GM18870 (cell line): Measurements from ENCODE around the gene SLC35B2.

Experiments
- ATAC-seq: cut with Tn5 transposase; IDR thresholded peaks from one replicate; pipeline ENCODE4 v1.9.1; 2021; ENCODE audit warnings: moderate library complexity; ENCODE audit not compliant: unreplicated experiment

The SLC35B2 gene

DNA sequence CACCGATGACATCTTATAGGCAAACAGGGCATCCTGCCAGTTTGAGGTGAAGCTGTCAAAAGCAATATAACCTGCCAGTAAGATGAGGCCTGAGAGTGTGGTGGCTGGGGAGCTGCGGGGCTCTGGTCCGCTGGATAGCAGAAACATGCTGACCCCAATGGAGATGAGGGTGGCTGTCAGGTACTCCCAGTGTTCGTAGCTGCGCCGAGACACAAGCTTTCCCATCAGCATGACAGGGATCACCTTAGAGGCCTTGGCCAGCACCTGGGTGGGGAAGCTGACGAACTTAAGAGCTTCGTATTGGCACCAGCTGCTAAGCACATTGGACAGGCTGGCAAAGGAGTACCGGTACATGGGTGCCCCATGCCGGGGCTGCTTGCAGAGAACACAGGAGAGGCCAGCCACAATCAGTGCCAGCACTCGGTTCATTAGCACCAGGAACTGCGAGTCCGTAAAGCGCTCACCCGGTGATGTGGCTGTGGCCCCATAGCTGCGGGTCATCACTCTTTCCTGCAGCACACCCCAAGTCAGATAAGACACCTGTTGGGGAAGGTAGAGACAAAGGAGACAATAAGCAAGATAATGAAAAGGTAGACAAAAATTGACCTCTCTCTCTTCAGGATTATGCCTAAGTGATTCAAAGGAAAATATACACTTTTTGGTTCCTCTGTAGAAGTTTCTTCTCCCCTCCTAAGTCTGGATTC, 2.1 kb downstream of the SLC35B2 start:
- no peak for ATAC-seq

DNA sequence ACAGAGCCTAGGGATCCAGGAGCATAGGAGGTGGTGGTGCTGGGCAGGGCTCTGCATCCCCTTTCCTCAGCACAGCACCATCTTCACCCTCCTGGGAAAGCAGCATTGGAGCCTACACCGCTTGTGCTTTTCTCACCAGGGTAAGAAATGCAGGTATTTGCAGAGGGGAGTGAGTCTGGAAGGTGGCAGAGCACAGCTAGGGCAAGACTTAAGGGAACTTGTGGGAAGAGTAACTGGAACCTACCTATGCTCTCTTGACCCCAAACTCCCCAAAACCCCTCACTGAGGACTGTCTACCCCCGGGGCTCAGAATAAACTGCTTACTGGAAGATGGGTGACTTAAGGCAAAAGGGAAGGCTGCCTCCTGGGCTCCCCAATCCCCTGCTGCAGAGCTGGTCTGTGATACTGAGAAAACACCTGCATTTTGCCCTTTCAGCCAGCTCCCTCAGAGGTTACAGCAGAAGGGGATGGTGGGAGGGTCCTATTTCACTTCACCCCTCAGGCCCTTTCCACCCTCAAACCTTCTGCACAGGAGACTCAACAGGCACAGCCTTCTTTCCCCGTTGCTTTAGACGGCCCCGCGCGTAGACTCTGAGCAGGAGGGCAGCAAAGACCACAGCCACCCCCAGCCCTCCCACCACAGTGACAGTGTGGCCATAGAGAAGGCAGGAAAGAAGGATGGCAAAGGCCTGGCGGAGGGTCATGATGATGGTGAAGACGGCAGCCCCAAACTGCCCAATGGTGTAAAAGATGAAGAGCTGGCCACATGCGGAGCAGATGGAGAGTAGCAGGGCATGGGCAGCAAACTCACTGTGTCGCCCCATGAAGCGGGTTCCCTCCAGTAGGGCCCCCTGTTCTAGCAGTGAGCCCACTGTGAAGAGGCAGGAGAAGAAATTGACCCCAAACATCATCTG, 2.9 kb downstream of the SLC35B2 start:
- no peak for ATAC-seq

DNA sequence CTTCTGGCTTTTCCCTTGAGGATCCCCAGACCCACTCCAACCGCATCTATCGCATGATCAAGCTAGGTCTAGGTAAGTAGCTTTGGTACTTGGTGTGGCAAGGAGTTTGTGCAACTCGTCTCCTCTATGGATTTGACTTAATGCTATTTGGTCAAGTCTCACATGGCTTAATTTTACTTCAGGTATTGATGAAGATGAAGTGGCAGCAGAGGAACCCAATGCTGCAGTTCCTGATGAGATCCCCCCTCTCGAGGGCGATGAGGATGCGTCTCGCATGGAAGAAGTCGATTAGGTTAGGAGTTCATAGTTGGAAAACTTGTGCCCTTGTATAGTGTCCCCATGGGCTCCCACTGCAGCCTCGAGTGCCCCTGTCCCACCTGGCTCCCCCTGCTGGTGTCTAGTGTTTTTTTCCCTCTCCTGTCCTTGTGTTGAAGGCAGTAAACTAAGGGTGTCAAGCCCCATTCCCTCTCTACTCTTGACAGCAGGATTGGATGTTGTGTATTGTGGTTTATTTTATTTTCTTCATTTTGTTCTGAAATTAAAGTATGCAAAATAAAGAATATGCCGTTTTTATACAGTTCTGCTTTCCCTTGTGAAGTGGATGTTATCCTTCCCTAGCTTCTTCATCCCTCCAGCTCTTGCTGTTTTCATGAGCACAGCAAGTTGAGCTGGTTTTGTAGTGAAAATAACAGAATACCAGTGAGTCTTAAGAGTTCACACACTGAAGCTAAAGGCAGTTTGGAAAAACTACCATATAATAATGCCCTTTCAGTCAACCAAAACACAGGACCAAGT, 3.8 kb downstream of the SLC35B2 start:
- ATAC-seq: no peak

DNA sequence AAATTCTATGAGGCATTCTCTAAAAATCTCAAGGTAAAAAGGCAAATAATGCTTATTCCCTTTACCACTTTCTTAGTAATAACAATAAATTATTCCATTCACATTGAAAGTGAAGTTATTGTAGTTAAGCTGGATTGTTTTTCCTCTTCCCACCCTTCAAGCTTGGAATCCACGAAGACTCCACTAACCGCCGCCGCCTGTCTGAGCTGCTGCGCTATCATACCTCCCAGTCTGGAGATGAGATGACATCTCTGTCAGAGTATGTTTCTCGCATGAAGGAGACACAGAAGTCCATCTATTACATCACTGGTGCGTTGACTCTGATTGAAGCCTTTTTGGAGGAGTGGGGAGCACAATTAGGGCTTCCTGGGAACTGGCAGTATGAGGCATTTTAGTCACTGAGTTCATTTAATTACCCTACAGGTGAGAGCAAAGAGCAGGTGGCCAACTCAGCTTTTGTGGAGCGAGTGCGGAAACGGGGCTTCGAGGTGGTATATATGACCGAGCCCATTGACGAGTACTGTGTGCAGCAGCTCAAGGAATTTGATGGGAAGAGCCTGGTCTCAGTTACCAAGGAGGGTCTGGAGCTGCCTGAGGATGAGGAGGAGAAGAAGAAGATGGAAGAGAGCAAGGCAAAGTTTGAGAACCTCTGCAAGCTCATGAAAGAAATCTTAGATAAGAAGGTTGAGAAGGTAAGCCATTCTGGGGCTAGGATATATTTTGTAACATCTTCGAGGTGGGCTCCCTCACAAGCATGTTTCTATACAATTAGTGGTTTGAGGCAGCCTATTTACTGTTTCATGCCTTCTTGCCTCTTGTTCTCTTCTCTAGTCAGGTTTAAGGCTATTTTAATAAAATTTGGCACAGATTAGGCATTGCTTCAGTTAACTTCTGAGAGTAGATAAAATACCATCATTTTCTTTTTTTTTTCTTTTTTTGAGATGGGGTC, 5.5 kb downstream of the SLC35B2 start:
- no peak for ATAC-seq

DNA sequence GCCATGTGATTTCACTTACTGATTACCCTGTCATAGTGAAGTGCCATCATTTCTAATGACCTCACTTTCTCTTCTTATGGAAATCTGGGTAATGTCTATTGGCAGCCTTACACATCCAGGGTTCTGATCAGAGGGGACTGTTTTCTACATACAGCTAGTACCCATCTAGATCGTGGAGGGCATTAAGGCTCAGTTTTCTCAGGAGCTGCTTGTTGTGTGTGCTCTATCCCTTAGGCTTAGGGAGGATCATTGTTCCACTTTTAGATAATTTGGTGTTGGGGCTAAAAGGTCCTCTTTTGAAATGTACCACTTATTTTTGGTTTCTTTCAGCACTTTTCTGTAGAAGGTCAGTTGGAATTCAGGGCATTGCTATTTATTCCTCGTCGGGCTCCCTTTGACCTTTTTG, 6.6 kb downstream of the SLC35B2 start:
- no peak for ATAC-seq

DNA sequence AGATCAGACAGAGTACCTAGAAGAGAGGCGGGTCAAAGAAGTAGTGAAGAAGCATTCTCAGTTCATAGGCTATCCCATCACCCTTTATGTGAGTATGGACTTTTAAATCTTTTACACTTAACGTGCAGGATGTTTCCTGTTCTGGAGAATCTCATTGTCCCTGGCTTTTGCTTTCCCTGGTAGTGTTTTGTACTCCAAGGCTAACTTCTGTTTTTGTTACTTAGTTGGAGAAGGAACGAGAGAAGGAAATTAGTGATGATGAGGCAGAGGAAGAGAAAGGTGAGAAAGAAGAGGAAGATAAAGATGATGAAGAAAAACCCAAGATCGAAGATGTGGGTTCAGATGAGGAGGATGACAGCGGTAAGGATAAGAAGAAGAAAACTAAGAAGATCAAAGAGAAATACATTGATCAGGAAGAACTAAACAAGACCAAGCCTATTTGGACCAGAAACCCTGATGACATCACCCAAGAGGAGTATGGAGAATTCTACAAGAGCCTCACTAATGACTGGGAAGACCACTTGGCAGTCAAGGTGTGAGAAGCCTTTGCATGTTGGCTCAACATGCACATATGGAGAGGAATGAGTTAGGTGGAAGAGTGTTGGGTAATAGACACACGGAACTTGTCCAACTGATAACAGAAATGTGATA, 7.1 kb downstream of the SLC35B2 start:
- ATAC-seq: no peak

DNA sequence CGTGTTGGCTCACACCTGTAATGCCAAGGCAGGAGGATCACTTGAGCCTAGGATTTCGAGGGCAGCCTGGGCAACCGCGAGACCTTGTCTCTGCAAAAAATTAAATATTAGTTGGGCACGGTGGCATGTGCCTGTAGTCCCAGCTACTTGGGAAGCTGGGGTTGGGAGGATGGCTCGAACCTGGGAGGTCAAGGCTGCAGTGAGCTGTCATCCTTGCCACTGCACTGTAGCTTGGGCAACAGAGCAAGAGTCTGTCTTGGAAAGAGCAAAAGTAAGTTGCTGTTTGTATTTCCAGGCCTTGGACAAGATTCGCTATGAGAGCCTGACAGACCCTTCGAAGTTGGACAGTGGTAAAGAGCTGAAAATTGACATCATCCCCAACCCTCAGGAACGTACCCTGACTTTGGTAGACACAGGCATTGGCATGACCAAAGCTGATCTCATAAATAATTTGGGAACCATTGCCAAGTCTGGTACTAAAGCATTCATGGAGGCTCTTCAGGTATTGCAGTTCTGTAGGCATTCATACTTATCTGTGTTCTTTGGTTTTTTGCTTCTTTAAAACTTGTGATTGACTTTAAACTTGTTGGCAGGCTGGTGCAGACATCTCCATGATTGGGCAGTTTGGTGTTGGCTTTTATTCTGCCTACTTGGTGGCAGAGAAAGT, 8.1 kb downstream of the SLC35B2 start:
- ATAC-seq: no peak

DNA sequence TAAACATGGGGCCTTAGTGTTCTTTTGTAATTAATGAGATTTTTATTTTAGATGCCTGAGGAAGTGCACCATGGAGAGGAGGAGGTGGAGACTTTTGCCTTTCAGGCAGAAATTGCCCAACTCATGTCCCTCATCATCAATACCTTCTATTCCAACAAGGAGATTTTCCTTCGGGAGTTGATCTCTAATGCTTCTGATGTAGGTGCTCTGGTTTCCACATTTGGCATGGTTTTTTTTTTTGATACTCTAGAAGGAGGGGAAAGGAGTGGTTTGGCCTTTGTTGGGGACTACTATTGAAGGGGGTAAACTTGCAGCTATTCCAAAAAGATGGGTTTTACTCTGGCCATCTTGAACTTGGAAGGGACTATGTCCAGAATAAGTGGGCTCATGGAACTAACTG, 8.7 kb downstream of the SLC35B2 start:
- ATAC-seq: no peak

DNA sequence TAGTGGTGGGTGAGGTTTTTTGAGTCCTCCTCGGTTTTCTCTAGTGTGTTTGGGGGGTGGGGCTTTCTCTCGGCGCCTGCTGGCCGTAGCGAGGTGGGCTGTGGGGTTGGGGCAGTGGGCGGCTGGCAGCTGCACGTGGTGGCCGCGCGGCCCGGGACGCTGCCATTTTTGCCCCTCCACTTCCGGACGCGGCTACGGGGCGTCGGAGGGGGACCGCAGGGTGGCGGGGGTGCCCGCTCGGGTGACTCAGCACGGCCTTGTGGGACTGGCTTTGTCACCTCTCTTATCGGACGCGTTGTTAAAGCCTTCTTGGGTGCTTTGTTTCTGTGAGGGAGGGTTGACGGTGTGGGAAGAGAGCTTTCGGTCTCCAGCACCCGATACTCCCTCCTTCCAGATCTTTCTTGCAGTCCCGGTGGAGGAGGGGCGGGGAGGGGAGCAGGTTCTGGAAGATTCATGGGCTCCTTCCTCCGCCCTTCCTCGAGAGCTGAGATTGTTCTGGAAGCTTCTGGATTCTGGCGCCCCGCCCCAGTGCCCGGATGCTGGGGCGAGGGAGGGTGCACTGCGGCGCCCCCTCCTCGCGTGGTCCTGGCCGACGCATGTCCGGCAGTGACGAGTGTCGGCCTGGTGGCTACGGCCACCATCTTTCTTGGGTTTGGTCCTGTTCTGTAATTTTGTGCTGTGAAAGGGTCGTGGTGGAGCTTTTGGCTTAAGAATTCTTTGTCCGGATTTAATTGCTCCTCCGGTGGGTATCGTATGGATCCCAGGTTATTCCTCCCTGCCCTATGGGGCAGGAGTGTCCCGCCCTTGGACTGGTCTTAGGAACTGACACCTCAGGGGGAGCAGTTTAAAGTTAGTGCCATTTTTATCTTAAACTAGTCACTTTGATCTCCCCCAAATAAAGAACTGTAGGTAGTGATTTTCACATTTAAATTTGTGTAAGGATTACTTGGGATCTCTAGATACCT, 9.7 kb downstream of the SLC35B2 start:
- ATAC-seq: peak; percentile 20

DNA sequence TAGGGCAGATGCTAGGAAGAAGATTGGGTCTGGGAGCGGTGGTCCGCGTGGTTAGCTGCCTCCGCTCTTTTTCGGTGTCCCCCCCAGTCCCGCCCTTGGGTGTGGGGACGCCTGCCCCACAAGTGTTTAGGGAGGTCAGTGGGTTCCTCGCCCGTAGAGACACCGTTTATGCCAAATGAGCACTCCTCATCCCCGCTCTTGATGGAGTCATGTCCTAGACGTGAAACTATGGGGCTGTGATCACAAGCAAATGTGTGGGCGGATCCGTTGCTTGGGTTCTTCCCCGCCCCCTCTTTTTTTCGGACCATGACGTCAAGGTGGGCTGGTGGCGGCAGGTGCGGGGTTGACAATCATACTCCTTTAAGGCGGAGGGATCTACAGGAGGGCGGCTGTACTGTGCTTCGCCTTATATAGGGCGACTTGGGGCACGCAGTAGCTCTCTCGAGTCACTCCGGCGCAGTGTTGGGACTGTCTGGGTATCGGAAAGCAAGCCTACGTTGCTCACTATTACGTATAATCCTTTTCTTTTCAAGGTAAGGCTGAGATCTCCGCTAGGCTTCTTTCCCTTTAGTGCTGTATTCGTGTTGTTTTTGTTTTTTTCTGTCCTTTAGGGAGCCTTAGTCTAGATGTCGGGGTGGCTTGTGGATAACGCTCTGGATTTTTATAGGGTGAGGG, 10.5 kb downstream of the SLC35B2 start, which contains the start of gene HSP90AB1:
Gene HSP90AB1, plus strand, starts transcription at position 439 of the 675 bp plus-strand sequence. CDS start 1,529 bp downstream, outside the sequence.
- ATAC-seq: peak; percentile 62

DNA sequence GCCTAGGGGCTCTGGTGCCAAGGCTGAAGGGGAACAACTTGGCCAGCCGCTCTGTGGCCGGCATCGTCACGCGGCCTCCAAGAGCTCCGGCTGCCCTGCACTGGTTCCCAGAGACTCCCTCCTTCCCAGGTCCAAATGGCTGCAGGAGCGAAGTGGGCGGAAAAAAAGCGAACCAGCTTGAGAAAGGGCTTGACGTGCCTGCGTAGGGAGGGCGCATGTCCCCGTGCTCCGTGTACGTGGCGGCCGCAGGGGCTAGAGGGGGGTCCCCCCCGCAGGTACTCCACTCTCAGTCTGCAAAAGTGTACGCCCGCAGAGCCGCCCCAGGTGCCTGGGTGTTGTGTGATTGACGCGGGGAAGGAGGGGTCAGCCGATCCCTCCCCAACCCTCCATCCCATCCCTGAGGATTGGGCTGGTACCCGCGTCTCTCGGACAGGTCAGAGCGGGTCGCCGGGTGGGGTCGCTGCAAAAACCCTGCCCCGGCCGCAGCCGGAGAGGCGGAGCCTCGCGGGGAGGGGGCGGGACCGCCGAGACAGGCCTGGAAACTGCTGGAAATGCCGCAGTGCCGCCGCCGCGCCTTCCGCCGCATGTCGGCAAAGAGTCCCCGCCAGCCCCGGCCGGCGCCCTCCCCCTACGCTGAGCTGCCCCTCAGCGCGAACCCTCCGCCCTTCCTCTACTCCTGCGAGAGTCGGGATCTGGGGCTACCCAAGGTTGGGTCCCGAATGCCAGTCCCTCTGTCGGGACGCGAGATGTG, 11.2 kb downstream of the SLC35B2 start:
- ATAC-seq: peak; percentile 31

DNA sequence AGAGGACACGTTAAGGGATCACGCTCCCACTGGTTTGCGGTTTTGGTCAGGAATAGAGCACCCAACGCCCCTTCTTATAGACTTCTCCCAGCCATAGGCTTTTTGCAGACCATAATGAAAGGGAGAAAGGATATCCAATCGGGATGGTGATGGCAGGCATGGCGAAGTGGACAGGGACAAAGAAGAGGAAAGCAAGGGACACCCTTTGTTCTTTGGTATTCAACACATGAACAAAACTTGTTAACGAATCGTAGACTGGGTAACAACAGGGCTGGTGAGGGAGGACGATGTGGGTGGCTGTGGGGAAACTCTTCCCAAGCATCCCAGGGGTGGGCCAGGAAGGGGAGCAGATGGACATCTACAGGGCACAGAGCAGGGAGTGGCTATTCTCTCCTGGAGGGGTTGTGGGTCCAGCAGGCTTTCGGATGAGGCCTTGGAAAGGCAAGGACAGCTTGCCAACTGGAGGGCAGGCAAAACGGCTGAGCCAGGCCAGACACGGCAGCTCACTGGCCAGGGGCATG, 11.9 kb downstream of the SLC35B2 start:
- ATAC-seq: no peak

DNA sequence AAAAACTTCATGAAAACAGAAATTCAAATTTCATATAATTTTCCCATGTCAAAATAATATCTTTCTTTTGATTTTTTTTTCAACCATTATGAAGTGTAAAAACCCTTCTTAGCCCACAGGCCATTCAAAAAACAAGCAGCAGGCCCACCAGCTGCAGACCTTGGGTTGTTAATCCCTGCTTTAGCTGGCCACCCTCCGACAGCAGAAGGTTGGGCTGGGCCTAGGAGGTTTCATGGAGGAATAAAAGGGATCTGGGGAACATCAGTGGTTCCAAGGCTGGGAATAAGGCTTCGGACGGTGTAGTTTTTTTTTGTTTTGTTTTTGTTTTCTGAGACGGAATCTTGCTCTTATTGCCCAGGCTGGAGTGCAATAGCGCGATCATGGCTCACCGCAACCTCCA, 14.0 kb downstream of the SLC35B2 start:
- ATAC-seq: no peak

DNA sequence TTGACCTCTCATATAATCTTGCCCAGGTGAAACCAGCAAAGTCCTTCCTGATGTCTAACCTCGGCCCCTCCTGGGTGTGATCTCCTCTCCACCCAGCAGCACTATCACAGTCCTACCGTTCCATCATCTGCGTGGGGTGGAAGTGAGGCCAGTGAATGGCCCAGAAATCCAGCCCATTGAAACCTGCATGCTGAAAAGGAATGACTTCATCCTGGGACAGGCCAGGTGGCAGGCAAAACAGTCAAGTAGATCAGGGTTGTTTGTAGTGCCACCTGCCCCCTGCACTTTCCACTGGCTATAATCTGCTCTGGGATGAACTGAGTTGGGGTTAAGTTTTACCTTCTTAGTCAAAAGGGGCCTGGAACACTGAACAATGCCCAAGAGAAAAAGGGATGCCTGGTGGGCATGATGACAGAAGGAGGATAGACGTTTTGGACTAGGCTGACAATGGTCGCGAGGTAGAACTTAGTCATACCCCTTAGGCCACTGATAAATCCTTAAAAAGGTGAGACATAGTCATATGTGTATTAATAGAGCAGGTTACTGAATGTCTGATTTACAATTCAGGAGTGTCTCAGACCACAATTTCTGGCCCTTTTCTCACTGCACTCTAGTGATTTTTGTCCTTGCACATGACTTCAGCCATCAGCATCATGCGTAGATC, 18.5 kb downstream of the SLC35B2 start:
- no peak for ATAC-seq

DNA sequence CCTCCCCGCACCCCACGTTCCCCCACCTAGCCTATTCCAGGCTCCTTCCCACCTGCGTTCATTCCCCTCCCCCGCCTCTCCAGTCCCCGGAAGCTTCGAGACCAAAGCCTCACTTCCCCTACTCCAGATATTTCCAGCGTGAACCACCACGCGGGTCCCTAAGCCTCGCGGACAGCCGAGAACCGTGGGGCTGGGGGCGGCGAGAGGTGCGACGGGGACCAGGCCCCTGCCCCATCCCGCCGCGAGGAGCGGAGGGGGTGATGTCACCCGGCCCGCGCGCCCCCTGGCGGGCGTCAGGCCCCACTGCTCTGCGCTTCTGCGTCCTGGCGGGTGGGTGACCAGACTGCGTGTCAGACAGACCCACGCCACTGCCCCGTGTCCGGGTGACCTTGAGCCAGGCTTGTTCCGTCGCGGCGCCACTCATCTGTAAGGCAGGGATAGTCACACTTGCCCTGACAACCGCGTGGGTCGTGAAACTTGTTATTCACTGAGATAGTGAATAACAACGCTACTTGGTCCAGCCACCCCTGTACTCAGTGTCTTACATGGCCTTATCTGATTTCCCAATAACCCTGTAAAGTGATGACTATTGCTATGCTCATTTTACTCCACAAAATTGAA, 19.4 kb downstream of the SLC35B2 start:
- ATAC-seq: no peak
